Osteocyte (in vitro differentiated cells): ENCODE measurements around the gene BSDC1. TPM values are rescaled to one million over a fixed set of nuclear protein-coding genes. Genes with fewer than 3 reads are reported as not detected.

ENCODE experiments used
- DNase-seq: peaks from one replicate; pipeline ENCODE4 v3.0.0; 2021; ENCODE audit warnings: mixed read lengths; ENCODE audit not compliant: unreplicated experiment; ENCODE audit errors: extremely low spot score
- H3K27ac Mint-ChIP-seq: one replicate; pipeline ENCODE4 v1.8.0; 2021; ENCODE audit warnings: mild to moderate bottlenecking, mixed read lengths; ENCODE audit not compliant: unreplicated experiment
- H3K27me3 Mint-ChIP-seq: one replicate; pipeline ENCODE4 v1.8.0; 2021; ENCODE audit warnings: mixed read lengths; ENCODE audit not compliant: unreplicated experiment
- H3K36me3 Mint-ChIP-seq: one replicate; pipeline ENCODE4 v1.8.0; 2021; ENCODE audit warnings: mixed read lengths; ENCODE audit not compliant: unreplicated experiment
- H3K4me1 Mint-ChIP-seq: one replicate; pipeline ENCODE4 v1.8.0; 2021; ENCODE audit warnings: mixed read lengths; ENCODE audit not compliant: unreplicated experiment
- H3K4me3 Mint-ChIP-seq: one replicate; pipeline ENCODE4 v1.8.0; 2021; ENCODE audit warnings: mild to moderate bottlenecking, moderate library complexity, mixed read lengths; ENCODE audit not compliant: unreplicated experiment
- H3K9me3 Mint-ChIP-seq: one replicate; pipeline ENCODE4 v1.8.0; 2021; ENCODE audit warnings: mixed read lengths; ENCODE audit not compliant: unreplicated experiment
- total RNA-seq: library from RNA; stranded (reverse); gene quantifications from 2 replicates; pipeline ENCODE4 v1.2.1, GENCODE V29; 2021
- TF ChIP-seq, protein P1 (sequence below): fragments of 200-600 bp; sonication (generic); IDR thresholded peaks from 2 replicates; pipeline ENCODE4 v1.5.0; 2021; ENCODE audit warnings: antibody characterized with exemption, mild to moderate bottlenecking, moderate library complexity

BSDC1 gene
- total RNA-seq, 1 donor from 2014 or later, result 77.4 TPM

DNA sequence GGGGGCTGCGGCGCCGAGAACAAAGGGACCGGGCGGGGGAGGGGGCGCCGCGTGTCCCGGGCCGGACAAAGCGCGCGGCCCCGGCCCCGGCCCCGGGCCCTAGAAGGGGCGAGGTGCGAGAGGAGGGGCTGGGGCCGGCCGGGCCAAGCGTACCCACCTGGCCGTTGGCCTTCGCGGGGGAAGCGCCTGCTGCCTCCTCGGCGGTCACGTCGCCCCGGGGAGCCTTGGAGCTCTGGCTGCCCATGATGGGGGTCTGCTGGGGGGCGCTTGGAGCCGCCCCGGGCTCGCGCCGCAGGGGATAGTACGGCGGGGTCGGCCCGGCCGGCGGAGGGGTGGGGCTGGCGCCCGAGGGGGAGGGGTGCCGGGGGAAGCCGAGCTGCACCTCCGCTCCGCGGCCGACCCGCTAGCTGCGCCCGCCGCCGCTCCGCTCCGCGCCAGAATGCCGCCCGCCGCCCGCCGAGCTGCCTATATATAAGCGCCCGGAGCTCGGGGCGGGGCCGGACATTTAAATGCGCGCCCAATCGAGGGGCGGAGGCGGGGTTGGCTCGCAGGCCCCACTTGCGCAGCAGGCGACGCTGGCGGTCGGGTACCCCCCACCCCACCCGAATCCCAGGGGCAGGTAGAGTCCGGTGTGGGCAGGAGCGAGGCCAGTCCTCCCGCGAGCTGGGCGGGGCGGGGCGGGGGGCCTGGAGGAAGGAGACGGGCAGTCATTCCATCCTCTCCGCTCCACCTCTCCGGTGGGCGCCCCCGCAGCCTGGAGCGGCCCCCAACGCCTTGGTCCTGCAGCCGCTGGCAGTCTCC is 58.3 kb downstream of the BSDC1 start, which contains the start of gene MARCKSL1:
TSS of gene MARCKSL1 (minus strand) at position 444 of the 801 bp plus-strand sequence. CDS start at position 244, 200 bp downstream.
- Mint-ChIP-seq H3K27me3 (no peaks in the 10 kb centered on the region), H3K36me3 (peaks cover 18% of the 10 kb centered on the region), H3K4me3 (peak within 1 kb of the TSS; percentile 92), H3K27ac (peak within 1 kb of the TSS; percentile 71), H3K4me1 (peaks cover 30% of the 10 kb centered on the region), H3K9me3 (no peaks in the 10 kb centered on the region)
- TF ChIP-seq, protein P1, sequence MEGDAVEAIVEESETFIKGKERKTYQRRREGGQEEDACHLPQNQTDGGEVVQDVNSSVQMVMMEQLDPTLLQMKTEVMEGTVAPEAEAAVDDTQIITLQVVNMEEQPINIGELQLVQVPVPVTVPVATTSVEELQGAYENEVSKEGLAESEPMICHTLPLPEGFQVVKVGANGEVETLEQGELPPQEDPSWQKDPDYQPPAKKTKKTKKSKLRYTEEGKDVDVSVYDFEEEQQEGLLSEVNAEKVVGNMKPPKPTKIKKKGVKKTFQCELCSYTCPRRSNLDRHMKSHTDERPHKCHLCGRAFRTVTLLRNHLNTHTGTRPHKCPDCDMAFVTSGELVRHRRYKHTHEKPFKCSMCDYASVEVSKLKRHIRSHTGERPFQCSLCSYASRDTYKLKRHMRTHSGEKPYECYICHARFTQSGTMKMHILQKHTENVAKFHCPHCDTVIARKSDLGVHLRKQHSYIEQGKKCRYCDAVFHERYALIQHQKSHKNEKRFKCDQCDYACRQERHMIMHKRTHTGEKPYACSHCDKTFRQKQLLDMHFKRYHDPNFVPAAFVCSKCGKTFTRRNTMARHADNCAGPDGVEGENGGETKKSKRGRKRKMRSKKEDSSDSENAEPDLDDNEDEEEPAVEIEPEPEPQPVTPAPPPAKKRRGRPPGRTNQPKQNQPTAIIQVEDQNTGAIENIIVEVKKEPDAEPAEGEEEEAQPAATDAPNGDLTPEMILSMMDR, result no peak
- DNase-seq, result peak; percentile 93

GRCh38 chr1:32335535-32335789 is 58.8 kb downstream of the BSDC1 start:
- Mint-ChIP-seq H3K27me3 (no peaks in the 10 kb centered on the region), H3K4me3 (peak overlapping the region; percentile 92), H3K4me1 (peaks cover 30% of the 10 kb centered on the region), H3K9me3 (no peaks in the 10 kb centered on the region), H3K36me3 (peaks cover 21% of the 10 kb centered on the region), H3K27ac (no peak overlapping the region)
- TF ChIP-seq, protein P1, result no peak
- DNase-seq, result no peak

GRCh38 chr1:32334864-32335534 is 59.2 kb downstream of the BSDC1 start:
- TF ChIP-seq, protein P1, result peak; percentile 82
- no peaks in the 10 kb centered on the region for H3K27me3 Mint-ChIP-seq
- no peak for DNase-seq
- H3K4me3 Mint-ChIP-seq, result peak overlapping the region; percentile 92
- H3K36me3 Mint-ChIP-seq, result peaks cover 21% of the 10 kb centered on the region
- H3K4me1 Mint-ChIP-seq, result peaks cover 30% of the 10 kb centered on the region
- peak overlapping the region; percentile 71 for H3K27ac Mint-ChIP-seq
- H3K9me3 Mint-ChIP-seq, result no peaks in the 10 kb centered on the region

DNA sequence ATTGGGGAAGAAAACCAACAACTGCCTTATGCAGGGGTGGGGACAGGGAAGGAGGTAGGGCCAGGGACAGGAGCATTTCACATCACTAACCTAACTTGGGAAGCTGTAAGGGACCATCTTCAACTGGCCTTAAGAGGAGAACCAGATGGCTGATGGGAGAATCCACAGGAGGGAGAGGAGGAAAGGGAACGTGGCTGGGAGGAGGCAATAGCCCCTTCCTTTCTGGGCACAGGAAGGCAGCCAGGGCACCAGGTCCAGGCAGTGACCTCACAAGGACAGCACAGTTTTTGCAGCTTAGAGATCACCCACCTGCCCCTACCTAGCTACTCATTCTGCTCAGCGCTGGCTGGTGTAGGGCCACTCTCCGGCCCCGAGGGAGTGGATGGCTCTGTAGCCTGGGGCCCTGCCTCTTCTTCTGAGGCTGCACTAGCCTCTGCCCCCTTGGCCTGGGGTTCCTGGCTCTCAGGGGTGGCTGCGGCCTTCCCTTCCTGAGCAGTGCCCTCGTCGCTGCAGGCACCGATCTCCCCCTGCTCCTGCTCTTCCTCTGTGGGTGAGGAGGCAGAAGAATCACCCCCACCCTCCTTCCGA is 59.9 kb downstream of the BSDC1 start:
- TF ChIP-seq, protein P1, result no peak
- H3K27me3 Mint-ChIP-seq, result no peaks in the 10 kb centered on the region
- peaks cover 25% of the 10 kb centered on the region for H3K36me3 Mint-ChIP-seq
- H3K4me1 Mint-ChIP-seq, result peaks cover 30% of the 10 kb centered on the region
- peak overlapping the region; percentile 71 for H3K27ac Mint-ChIP-seq
- DNase-seq, result no peak
- H3K9me3 Mint-ChIP-seq, result no peaks in the 10 kb centered on the region
- H3K4me3 Mint-ChIP-seq, result peak overlapping the region; percentile 92
